GM21515 (cell line): ENCODE measurements around the gene LIPC.

Experiments used
- ATAC-seq: cut with Tn5 transposase; IDR thresholded peaks from one replicate; pipeline ENCODE4 v1.9.1; 2021; ENCODE audit not compliant: unreplicated experiment

Gene LIPC

GRCh38 chr15:58472221-58472620, 40.4 kb downstream of the LIPC start:
- no peak for ATAC-seq

- no peak for ATAC-seq
Observed at GRCh38 chr15:58472821-58473581, 41.2 kb downstream of the LIPC start.

- no peak for ATAC-seq
Observed at GRCh38 chr15:58473724-58474123, 41.9 kb downstream of the LIPC start.

GRCh38 chr15:58474741-58475323, 43.0 kb downstream of the LIPC start:
- ATAC-seq = no peak

GRCh38 chr15:58475573-58476524, 44.1 kb downstream of the LIPC start:
- ATAC-seq = no peak

- no peak for ATAC-seq
Observed at GRCh38 chr15:58476525-58477162, 44.9 kb downstream of the LIPC start.

- no peak for ATAC-seq
Observed at GRCh38 chr15:58477170-58477569, 45.4 kb downstream of the LIPC start.

GRCh38 chr15:58478035-58478434, 46.2 kb downstream of the LIPC start:
- ATAC-seq = no peak

GRCh38 chr15:58478579-58478978, 46.8 kb downstream of the LIPC start:
- ATAC-seq = no peak

GRCh38 chr15:58479941-58480340, 48.1 kb downstream of the LIPC start:
- no peak for ATAC-seq

GRCh38 chr15:58483376-58483775, 51.6 kb downstream of the LIPC start:
- ATAC-seq = no peak

GRCh38 chr15:58484791-58485600, 53.2 kb downstream of the LIPC start:
- ATAC-seq = no peak

GRCh38 chr15:58486062-58486461, 54.3 kb downstream of the LIPC start:
- ATAC-seq = no peak

- no peak for ATAC-seq
Observed at GRCh38 chr15:58486564-58486963, 54.8 kb downstream of the LIPC start.

- no peak for ATAC-seq
Observed at GRCh38 chr15:58487041-58487723, 55.4 kb downstream of the LIPC start.

- no peak for ATAC-seq
Observed at GRCh38 chr15:58487724-58488120, 55.9 kb downstream of the LIPC start.

GRCh38 chr15:58489289-58490085, 57.7 kb downstream of the LIPC start:
- ATAC-seq = no peak

- no peak for ATAC-seq
Observed at GRCh38 chr15:58490086-58490887, 58.5 kb downstream of the LIPC start.
